DND-41 (cell line): Measurements from ENCODE around the gene TLE4.
"Not testable (repeated sequence)": the region's sequence is repeated elsewhere in the genome, so short reads cannot be mapped to it uniquely, and the experiment has no call there.

ENCODE experiments used
- ATAC-seq: fragments of 200-7000 bp; cut with Tn5 transposase; 3 replicates; pipeline ENCODE4 v1.9.1; 2021; ENCODE audit warnings: low read depth; ENCODE audit not compliant: insufficient read depth
- DNase-seq: peaks from one replicate; pipeline ENCODE4 v3.0.0-alpha.2; 2020
- H2AFZ ChIP-seq: 2 replicates; pipeline ENCODE4 v1.6.0; 2012; ENCODE audit warnings: low read depth, low read length
- H3K27ac ChIP-seq: 2 replicates; pipeline ENCODE4 v1.5.1; 2012; ENCODE audit warnings: low read length, inconsistent platforms
- H3K27me3 ChIP-seq: fragments of 200-600 bp; sonication (generic); 2 replicates; pipeline ENCODE4 v1.6.0; 2012; ENCODE audit warnings: low read length, mild to moderate bottlenecking, inconsistent platforms; ENCODE audit not compliant: insufficient read depth, poor library complexity
- H3K36me3 ChIP-seq: 2 replicates; pipeline ENCODE4 v1.5.1; 2012; ENCODE audit warnings: low read length, inconsistent platforms; ENCODE audit not compliant: insufficient read depth
- H3K4me1 ChIP-seq: 2 replicates; pipeline ENCODE4 v1.5.1; 2012; ENCODE audit warnings: mild to moderate bottlenecking, low read length; ENCODE audit not compliant: insufficient read depth
- H3K4me2 ChIP-seq: 2 replicates; pipeline ENCODE4 v1.6.0; 2012; ENCODE audit warnings: mild to moderate bottlenecking, moderate library complexity, low read length, inconsistent platforms; ENCODE audit not compliant: insufficient read depth
- H3K4me3 ChIP-seq, 2 experiments: fragments of 200-600 bp in 1 of 2; shearing (Covaris generic) in 1 of 2; 2 replicates each; pipeline ENCODE4 v1.5.1; 2012 to 2016; ENCODE audit warnings: inconsistent platforms in 2 of 2, low read length in 2 of 2, mild to moderate bottlenecking in 2 of 2, low read depth in 1 of 2, moderate library complexity in 1 of 2
- H3K79me2 ChIP-seq: 2 replicates; pipeline ENCODE4 v1.6.0; 2012; ENCODE audit warnings: low read length, inconsistent platforms; ENCODE audit not compliant: insufficient read depth
- H3K9ac ChIP-seq: 2 replicates; pipeline ENCODE4 v1.6.0; 2012; ENCODE audit warnings: low read depth, mild to moderate bottlenecking, inconsistent platforms, low read length, moderate library complexity
- H3K9me3 ChIP-seq: 2 replicates; pipeline ENCODE4 v1.5.1; 2012; ENCODE audit warnings: low read length, moderate library complexity, mild to moderate bottlenecking, inconsistent platforms; ENCODE audit not compliant: insufficient read depth, severe bottlenecking
- H4K20me1 ChIP-seq: 2 replicates; pipeline ENCODE4 v1.6.0; 2012; ENCODE audit warnings: low read length; ENCODE audit not compliant: insufficient read depth
- EZH2 ChIP-seq: IDR thresholded peaks from 3 replicates; pipeline ENCODE4 v1.6.1; 2012; ENCODE audit warnings: borderline replicate concordance, low read depth, mild to moderate bottlenecking, moderate library complexity, low read length, inconsistent platforms; ENCODE audit not compliant: severe bottlenecking
- TF ChIP-seq, protein P1 (sequence below): IDR thresholded peaks from 2 replicates; pipeline ENCODE4 v1.5.1; 2012; ENCODE audit warnings: borderline replicate concordance, low read length, moderate library complexity, mild to moderate bottlenecking; ENCODE audit not compliant: poor library complexity, severe bottlenecking; ENCODE audit errors: extremely low read depth

The TLE4 gene

DNA sequence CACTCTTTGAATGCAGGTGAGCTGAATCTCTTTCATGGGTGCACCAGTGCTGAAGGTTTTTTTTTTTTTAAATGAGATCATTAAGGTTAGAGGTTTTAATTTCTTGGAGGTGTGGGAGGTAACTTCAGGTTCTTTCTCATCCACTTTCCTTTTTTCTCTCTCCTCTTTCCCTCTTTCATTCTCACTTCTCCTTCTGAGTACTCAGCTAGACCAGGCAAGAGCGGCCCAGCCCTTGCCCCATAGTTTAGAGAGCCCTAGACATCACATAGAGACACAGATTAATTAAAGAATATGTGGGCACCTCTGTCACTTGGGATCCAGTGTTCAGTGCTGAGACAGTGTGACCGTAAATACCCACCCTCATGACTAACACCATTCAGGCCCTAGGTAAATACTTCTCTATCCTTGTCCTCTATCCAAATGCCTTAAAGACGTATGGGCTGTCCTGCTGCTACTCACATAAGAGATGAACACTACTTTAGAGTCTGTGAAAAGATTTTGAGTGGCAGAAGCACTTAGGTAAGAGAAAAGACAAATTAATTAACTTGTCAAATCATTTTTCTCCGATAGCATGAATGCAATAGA lies 174.1 kb downstream of the TLE4 start:
- H3K4me3 ChIP-seq: no peak overlapping the region
- no peak overlapping the region for H3K27ac ChIP-seq
- H3K36me3 ChIP-seq: no peaks in the 10 kb centered on the region
- no peak for DNase-seq
- no peak overlapping the region for H3K4me2 ChIP-seq
- ATAC-seq: no peak
- no peaks in the 10 kb centered on the region for H3K79me2 ChIP-seq
- H3K9me3 ChIP-seq: no peaks in the 10 kb centered on the region
- TF ChIP-seq, protein P1, sequence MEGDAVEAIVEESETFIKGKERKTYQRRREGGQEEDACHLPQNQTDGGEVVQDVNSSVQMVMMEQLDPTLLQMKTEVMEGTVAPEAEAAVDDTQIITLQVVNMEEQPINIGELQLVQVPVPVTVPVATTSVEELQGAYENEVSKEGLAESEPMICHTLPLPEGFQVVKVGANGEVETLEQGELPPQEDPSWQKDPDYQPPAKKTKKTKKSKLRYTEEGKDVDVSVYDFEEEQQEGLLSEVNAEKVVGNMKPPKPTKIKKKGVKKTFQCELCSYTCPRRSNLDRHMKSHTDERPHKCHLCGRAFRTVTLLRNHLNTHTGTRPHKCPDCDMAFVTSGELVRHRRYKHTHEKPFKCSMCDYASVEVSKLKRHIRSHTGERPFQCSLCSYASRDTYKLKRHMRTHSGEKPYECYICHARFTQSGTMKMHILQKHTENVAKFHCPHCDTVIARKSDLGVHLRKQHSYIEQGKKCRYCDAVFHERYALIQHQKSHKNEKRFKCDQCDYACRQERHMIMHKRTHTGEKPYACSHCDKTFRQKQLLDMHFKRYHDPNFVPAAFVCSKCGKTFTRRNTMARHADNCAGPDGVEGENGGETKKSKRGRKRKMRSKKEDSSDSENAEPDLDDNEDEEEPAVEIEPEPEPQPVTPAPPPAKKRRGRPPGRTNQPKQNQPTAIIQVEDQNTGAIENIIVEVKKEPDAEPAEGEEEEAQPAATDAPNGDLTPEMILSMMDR: no peak
- TF ChIP-seq EZH2: no peak
- H4K20me1 ChIP-seq: no peaks in the 10 kb centered on the region
- H3K9ac ChIP-seq: no peak overlapping the region
- no peaks in the 10 kb centered on the region for H3K27me3 ChIP-seq
- H3K4me1 ChIP-seq: no peaks in the 10 kb centered on the region
- no peak overlapping the region for H2AFZ ChIP-seq

DNA sequence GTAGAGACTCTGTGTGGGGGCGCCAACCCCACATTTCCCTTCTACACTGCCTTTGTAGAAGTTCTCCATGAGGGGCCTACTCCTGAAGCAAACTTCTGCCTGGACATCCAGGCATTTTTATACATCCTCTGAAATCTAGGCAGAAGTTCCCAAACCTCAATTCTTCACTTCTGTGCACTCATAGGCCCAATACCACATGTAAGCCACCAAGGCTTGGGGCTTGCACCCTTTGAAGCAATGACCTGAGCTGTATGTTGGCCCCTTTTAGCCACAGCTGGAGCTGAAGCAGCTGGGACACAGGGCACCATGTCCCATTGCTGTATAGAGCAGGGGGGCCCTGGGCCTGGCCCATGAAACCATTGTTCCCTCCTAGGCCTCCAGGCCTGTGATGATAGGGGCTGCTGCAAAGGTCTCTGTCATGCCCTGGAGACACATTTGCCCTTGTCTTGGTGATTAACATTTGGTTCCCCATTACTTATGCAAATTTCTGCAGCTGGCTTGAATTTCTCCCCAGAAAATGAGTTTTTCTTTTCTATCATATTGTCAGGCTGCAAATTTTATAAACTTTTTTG lies 180.2 kb downstream of the TLE4 start:
- H2AFZ ChIP-seq, H3K4me1 ChIP-seq, H3K79me2 ChIP-seq, H3K9ac ChIP-seq, H3K36me3 ChIP-seq, H3K27me3 ChIP-seq, ATAC-seq, H3K27ac ChIP-seq, H3K4me3 ChIP-seq, H3K9me3 ChIP-seq, H4K20me1 ChIP-seq, H3K4me2 ChIP-seq, DNase-seq: not testable (repeated sequence)

DNA sequence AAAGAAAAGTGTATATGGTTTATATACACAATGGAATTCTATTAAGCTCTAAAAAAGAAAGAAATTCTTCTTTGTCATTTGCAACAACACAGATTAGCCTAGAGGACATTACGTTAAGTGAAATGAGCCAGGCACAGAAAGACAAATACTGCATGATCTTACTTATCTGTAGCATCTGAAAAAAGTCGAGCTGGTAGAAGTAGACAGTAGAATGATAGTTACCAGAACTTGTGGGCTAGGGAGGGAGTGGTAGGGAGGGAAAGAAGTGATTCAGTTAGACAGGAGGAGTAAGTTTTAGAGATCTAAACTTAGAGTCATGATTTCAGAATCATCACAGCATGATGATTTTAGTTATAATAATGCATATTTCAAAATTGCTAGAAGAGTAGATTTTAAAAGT lies 184.6 kb downstream of the TLE4 start:
- no peak overlapping the region for H2AFZ ChIP-seq
- no peaks in the 10 kb centered on the region for H3K36me3 ChIP-seq
- peaks cover 5% of the 10 kb centered on the region for H3K9me3 ChIP-seq
- no peak for DNase-seq
- no peak overlapping the region for H3K4me3 ChIP-seq
- no peak overlapping the region for H3K27ac ChIP-seq
- no peak overlapping the region for H3K9ac ChIP-seq
- H3K27me3 ChIP-seq: no peaks in the 10 kb centered on the region
- no peaks in the 10 kb centered on the region for H3K79me2 ChIP-seq
- no peaks in the 10 kb centered on the region for H3K4me1 ChIP-seq
- TF ChIP-seq, protein P1: no peak
- no peak for TF ChIP-seq EZH2
- H4K20me1 ChIP-seq: no peaks in the 10 kb centered on the region
- H3K4me2 ChIP-seq: no peak overlapping the region
- ATAC-seq: no peak

DNA sequence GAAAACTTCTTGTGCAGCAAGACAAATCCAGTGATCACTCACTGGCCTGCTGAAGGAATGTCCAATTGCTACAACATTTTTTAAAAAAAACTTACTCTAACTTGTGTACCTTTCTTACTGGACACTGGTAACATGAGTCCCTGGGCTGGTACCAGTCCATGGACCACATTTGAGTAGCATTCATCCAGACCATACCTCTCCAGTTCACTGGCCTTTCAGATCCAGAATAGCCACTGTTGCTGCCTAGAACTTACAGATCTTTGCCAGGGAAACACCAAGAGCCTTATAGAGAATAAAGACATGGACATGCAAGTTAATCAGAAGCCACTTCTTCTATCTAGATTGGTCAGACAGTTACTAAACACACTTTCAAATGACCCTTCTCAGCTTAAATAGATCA lies 185.3 kb downstream of the TLE4 start:
- Histone ChIP-seq H4K20me1 (no peaks in the 10 kb centered on the region), H3K4me3 (no peak overlapping the region), H3K4me2 (no peak overlapping the region), H2AFZ (no peak overlapping the region), H3K9me3 (peaks cover 2% of the 10 kb centered on the region), H3K79me2 (no peaks in the 10 kb centered on the region), H3K27me3 (no peaks in the 10 kb centered on the region), H3K36me3 (no peaks in the 10 kb centered on the region), H3K27ac (no peak overlapping the region), H3K4me1 (no peaks in the 10 kb centered on the region), H3K9ac (no peak overlapping the region)
- DNase-seq (no peak), ATAC-seq (no peak)
- TF ChIP-seq, protein P1: no peak
- TF ChIP-seq EZH2: no peak
